Mesodermal cell (in vitro differentiated cells): ENCODE results near the gene SH2D7.

Experiments used
- H3K27ac ChIP-seq: 2 replicates; pipeline ENCODE4 v1.7.0; 2013; ENCODE audit warnings: mild to moderate bottlenecking, low read depth, low read length, moderate library complexity; ENCODE audit not compliant: severe bottlenecking
- H3K36me3 ChIP-seq: 2 replicates; pipeline ENCODE4 v1.7.1; 2013; ENCODE audit warnings: mild to moderate bottlenecking, low read length, moderate library complexity; ENCODE audit not compliant: control insufficient read depth, insufficient read depth
- H3K4me1 ChIP-seq: one replicate; pipeline ENCODE4 v1.7.1; 2013; ENCODE audit warnings: mild to moderate bottlenecking, low read length; ENCODE audit not compliant: insufficient read depth, control insufficient read depth, poor library complexity, severe bottlenecking
- H3K4me3 ChIP-seq: 2 replicates; pipeline ENCODE4 v1.7.0; 2013; ENCODE audit warnings: low read length, control low read depth, mild to moderate bottlenecking; ENCODE audit not compliant: insufficient read depth, poor library complexity, severe bottlenecking; ENCODE audit errors: extremely low read depth
- H3K9me3 ChIP-seq: 2 replicates; pipeline ENCODE4 v1.7.1; 2013; ENCODE audit warnings: mild to moderate bottlenecking, low read length, moderate library complexity; ENCODE audit not compliant: control insufficient read depth
- WGBS, 2 experiments: methylation state at CpG; one replicate each; pipeline ENCODE4 v1.1.5; 2013; ENCODE audit warnings: missing lambda C conversion rate in 2 of 2; ENCODE audit not compliant: insufficient coverage in 2 of 2; 5-methylcytosine and 5-hydroxymethylcytosine counted together

SH2D7 gene

GRCh38 chr15:78107471-78107870 lies 15.1 kb downstream of the SH2D7 start:
- Histone ChIP-seq H3K4me1 (no peaks in the 10 kb centered on the region), H3K27ac (no peak overlapping the region), H3K9me3 (no peaks in the 10 kb centered on the region), H3K4me3 (no peak overlapping the region), H3K36me3 (no peaks in the 10 kb centered on the region)
- WGBS, 2 experiments = 94 to 95% methylated on average over 5 to 6 of the region's 8 CpGs

- Histone ChIP-seq H3K4me1 (no peaks in the 10 kb centered on the region), H3K9me3 (no peaks in the 10 kb centered on the region), H3K4me3 (no peak overlapping the region), H3K36me3 (no peaks in the 10 kb centered on the region), H3K27ac (no peak overlapping the region)
- WGBS, 2 experiments = 51 to 53% methylated on average over 9 to 11 of the region's 11 CpGs
Measured at GRCh38 chr15:78108300-78109084, 16.1 kb downstream of the SH2D7 start.

DNA sequence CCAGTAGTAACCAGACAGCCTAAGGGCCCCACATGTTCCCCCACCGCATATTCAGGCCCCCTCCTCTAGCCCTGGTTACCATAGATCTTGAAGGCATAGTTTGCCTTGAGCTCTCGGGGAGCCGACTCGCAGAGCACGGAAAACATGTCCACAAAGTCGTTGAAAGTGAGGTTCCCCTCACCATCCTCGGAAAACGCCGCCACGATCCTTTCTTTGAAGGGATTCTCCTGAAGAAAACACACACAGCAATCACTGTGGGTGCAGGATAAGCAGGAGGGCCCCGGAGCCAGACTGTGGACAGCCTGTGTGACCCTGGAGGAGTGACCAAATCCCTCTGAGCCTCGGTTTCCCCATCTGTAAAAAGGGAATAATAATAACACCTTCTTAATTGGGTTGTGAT lies 16.8 kb downstream of the SH2D7 start:
- Histone ChIP-seq H3K4me1 (no peaks in the 10 kb centered on the region), H3K9me3 (no peaks in the 10 kb centered on the region), H3K4me3 (no peak overlapping the region), H3K36me3 (no peaks in the 10 kb centered on the region), H3K27ac (no peak overlapping the region)
- WGBS, 2 experiments = 84 to 87% methylated on average over 10 to 11 of the region's 12 CpGs

DNA sequence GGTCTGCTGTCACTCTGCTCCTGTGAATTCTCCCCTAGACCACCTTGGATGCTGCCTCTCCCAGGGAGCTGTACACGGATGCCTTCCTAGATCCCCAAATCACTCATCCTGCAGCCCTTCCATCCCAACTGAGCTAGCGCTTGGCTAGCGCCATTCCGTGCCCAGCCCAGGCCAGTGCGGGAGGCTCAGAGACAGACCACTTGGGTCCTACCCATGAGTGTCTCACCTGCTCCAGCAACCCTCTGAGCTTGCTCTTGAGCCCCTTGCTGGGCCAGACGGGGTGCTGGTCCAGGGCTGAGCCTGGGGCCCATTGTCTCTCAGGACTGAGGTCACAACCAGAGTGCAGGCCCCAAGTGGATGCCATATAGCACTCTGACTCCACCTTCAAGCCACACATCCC lies 17.7 kb downstream of the SH2D7 start:
- WGBS, 2 experiments = 92 to 95% methylated on average over 6 of the region's 6 CpGs
- H3K36me3 ChIP-seq = no peaks in the 10 kb centered on the region
- no peak overlapping the region for H3K27ac ChIP-seq
- H3K4me1 ChIP-seq = no peaks in the 10 kb centered on the region
- no peaks in the 10 kb centered on the region for H3K9me3 ChIP-seq
- no peak overlapping the region for H3K4me3 ChIP-seq

- WGBS, 2 experiments = 94 to 97% methylated on average over 9 of the region's 10 CpGs
- H3K36me3 ChIP-seq = no peaks in the 10 kb centered on the region
- no peaks in the 10 kb centered on the region for H3K4me1 ChIP-seq
- H3K27ac ChIP-seq = no peak overlapping the region
- H3K9me3 ChIP-seq = no peaks in the 10 kb centered on the region
- no peak overlapping the region for H3K4me3 ChIP-seq
Measured at GRCh38 chr15:78110916-78111475, 18.6 kb downstream of the SH2D7 start.

DNA sequence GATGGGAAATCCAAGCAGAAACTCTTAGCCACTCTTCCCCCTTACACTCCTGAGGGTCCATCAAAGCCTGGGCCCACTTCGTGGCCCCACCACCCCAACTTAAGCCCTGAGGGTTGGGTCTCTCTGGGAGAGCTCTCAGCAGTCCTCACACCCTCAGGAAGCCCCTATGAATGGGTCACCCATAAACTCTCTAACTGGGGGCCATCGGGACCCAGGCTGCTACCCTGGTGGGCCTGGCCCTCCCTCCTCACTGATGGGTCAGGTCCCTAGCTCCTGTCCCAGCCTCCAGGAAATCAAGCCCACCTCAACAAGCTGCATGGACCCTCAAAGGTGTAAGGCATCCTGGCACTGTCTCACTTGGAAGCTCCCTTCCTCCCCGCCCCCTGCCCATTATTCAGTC lies 19.4 kb downstream of the SH2D7 start:
- Histone ChIP-seq H3K4me3 (no peak overlapping the region), H3K27ac (no peak overlapping the region), H3K4me1 (no peaks in the 10 kb centered on the region), H3K9me3 (no peaks in the 10 kb centered on the region), H3K36me3 (no peaks in the 10 kb centered on the region)
- 100% methylated on average over 1 to 2 of the region's 3 CpGs for WGBS, 2 experiments

- 83% methylated on average over 2 of the region's 3 CpGs; no CpG with 5 or more reads in 1 of the 2 experiments for WGBS, 2 experiments
- Histone ChIP-seq H3K36me3 (no peaks in the 10 kb centered on the region), H3K27ac (no peak overlapping the region), H3K9me3 (no peaks in the 10 kb centered on the region), H3K4me1 (no peaks in the 10 kb centered on the region), H3K4me3 (no peak overlapping the region)
Measured at GRCh38 chr15:78112551-78112950, 20.2 kb downstream of the SH2D7 start.

DNA sequence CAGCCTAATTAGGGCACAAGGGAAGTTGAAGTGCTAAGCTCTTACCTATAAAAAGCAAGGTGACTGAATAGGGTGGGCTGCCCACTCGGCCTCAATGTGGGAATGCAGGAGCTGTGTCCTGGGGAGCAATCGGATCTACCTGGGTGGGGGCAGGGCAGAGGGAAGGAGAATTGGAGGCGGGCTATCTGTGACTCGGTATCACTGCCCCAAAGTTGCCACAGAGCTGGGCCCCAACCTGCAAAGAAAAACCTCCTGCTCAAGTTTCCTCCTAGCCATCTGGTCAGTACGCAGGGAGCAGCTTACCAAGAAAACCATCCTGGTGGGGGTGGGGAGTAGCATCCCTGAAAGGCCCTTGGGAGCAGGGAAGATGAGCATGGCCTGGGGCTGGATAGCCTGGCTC lies 28.2 kb downstream of the SH2D7 start:
- 33 to 82% methylated on average over 1 to 3 of the region's 5 CpGs for WGBS, 2 experiments
- Histone ChIP-seq H3K9me3 (no peaks in the 10 kb centered on the region), H3K4me3 (no peak overlapping the region), H3K36me3 (no peaks in the 10 kb centered on the region), H3K4me1 (no peaks in the 10 kb centered on the region), H3K27ac (no peak overlapping the region)

DNA sequence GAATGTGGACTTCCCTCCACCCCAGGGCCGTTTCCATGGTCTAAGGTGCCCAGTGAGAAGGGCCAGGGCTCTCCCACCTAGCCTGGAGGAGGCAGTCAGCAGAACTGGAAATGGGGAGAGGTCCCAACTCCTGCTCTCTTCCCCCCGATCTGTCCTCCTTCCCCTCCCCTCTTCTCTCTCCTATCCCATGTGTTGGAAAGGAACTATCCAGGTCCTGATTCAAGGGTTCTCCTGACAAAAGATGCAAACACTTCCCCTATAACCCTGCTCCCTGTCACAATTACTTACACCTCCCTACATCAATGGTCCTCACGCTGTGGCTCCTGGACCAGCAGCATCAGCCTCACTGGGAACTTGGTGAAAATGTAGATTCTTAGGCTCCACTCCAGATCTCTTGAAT lies 32.9 kb downstream of the SH2D7 start:
- 71 to 100% methylated on average over 1 to 2 of the region's 3 CpGs for WGBS, 2 experiments

GRCh38 chr15:78127882-78128281 lies 35.5 kb downstream of the SH2D7 start:
- Histone ChIP-seq H3K36me3 (no peaks in the 10 kb centered on the region), H3K9me3 (no peaks in the 10 kb centered on the region), H3K4me3 (no peak overlapping the region), H3K27ac (no peak overlapping the region), H3K4me1 (no peaks in the 10 kb centered on the region)
- 92 to 100% methylated on average over 1 to 2 of the region's 2 CpGs for WGBS, 2 experiments

More for the DNA sequence above, 32.9 kb downstream of the SH2D7 start:
- no peak overlapping the region for H3K27ac ChIP-seq
- no peaks in the 10 kb centered on the region for H3K4me1 ChIP-seq
- no peaks in the 10 kb centered on the region for H3K9me3 ChIP-seq
- no peaks in the 10 kb centered on the region for H3K36me3 ChIP-seq
- H3K4me3 ChIP-seq = no peak overlapping the region

DNA sequence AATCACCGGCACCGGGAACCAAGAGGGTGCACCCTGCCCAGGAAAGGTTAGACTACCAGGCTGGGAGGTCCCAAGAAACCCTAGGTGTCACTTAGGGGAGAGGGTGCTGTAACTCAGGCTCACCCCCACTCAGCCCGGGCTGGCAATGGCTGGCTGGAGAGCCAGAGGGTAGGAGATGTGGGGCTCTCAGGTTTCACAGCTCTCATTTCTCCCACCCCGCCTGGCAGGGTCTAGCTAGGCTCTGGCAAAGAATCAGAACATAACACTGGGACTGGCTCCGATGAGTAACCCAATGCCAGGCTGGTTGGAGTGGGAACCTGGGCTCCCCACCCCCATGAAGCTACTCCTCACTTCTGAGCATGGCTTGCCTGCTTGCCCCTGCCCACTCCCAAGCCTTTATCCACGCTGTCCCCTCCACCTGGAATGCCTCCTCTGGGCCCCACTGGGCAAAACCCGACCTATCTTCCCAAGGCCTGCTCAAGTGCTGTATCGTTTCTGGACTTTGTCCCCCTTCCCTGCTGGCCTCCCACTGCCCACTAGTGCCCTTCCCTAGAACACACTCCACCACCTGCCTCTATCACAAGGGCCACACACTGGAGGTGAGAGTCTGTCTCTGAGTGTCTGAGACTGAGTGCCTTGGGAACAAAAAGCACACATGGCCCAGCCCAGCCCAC lies 36.9 kb downstream of the SH2D7 start:
- Histone ChIP-seq H3K36me3 (no peaks in the 10 kb centered on the region), H3K27ac (no peak overlapping the region), H3K4me3 (no peak overlapping the region), H3K4me1 (no peaks in the 10 kb centered on the region), H3K9me3 (no peaks in the 10 kb centered on the region)
- 74 to 80% methylated on average over 6 to 7 of the region's 8 CpGs for WGBS, 2 experiments
